HEK293 (cell line): Measurements from ENCODE around the gene FHAD1.

Source experiments
- CTCF ChIA-PET: fragments of 350-600 bp; formaldehyde crosslinking; extraction: SDS; loops from one replicate; lab custom pipeline; 2021; ENCODE audit warnings: antibody characterized with exemption; lab: Yijun Ruan, JAX
- POLR2A ChIA-PET: fragments of 300-600 bp; formaldehyde crosslinking; extraction: SDS; loops from one replicate; lab custom pipeline; 2020; ENCODE audit warnings: antibody characterized with exemption, inconsistent platforms; lab: Yijun Ruan, JAX
- H3K27ac ChIP-seq: fragments of 200-500 bp; sonication (Bioruptor generic); 2 replicates; pipeline ENCODE4 v1.5.1; 2014; ENCODE audit warnings: low read depth, low read length, control low read depth, inconsistent platforms; ENCODE audit errors: extremely low read depth
- H3K36me3 ChIP-seq, 2 experiments: fragments of 200-500 bp in 1 of 2; sonication (Bioruptor generic) in 1 of 2; 1 replicate in 1 of 2; 2 replicates in 1 of 2; pipeline ENCODE4 v1.5.1; 2014 to 2017; ENCODE audit warnings: inconsistent platforms in 2 of 2, low read length in 2 of 2; ENCODE audit not compliant: control insufficient read depth in 2 of 2, insufficient read depth in 1 of 2
- H3K4me1 ChIP-seq: fragments of 200-500 bp; sonication (Bioruptor generic); 2 replicates; pipeline ENCODE4 v1.5.1; 2014; ENCODE audit warnings: mild to moderate bottlenecking, low read length, inconsistent platforms; ENCODE audit not compliant: control insufficient read depth, insufficient read depth
- H3K4me3 ChIP-seq: 2 replicates; pipeline ENCODE4 v1.5.1; 2011; ENCODE audit warnings: low read depth, mild to moderate bottlenecking, control low read depth, low read length, moderate library complexity
- H3K9me3 ChIP-seq: fragments of 200-500 bp; sonication (Bioruptor generic); 2 replicates; pipeline ENCODE4 v1.5.1; 2014; ENCODE audit warnings: low read depth, low read length, inconsistent platforms; ENCODE audit not compliant: control insufficient read depth, insufficient read depth
- FEZF1 ChIP-seq: fragments of 450-650 bp; formaldehyde crosslinking; IDR thresholded peaks from 2 replicates; pipeline ENCODE4 v1.5.1; 2016; ENCODE audit warnings: missing biosample characterization, missing genetic modification characterization
- IKZF3 ChIP-seq: fragments of 450-650 bp; IDR thresholded peaks from 2 replicates; pipeline ENCODE4 v1.5.0; 2018; ENCODE audit warnings: missing biosample characterization, mild to moderate bottlenecking, missing genetic modification characterization, moderate library complexity
- KLF9 ChIP-seq: fragments of 450-650 bp; formaldehyde crosslinking; IDR thresholded peaks from 2 replicates; pipeline ENCODE4 v1.5.1; 2016; ENCODE audit warnings: missing biosample characterization, missing genetic modification characterization, low read depth
- YY2 ChIP-seq: fragments of 450-650 bp; formaldehyde crosslinking; IDR thresholded peaks from 2 replicates; pipeline ENCODE4 v1.5.1; 2016; ENCODE audit warnings: missing biosample characterization, missing genetic modification characterization
- ZNF175 ChIP-seq: fragments of 450-650 bp; formaldehyde crosslinking; IDR thresholded peaks from 2 replicates; pipeline ENCODE4 v1.5.1; 2016; ENCODE audit warnings: missing biosample characterization, missing genetic modification characterization
- ZNF2 ChIP-seq: fragments of 450-650 bp; formaldehyde crosslinking; IDR thresholded peaks from 2 replicates; pipeline ENCODE4 v1.5.1; 2016; ENCODE audit warnings: missing biosample characterization, missing genetic modification characterization
- ZNF302 ChIP-seq: fragments of 450-650 bp; formaldehyde crosslinking; IDR thresholded peaks from 2 replicates; pipeline ENCODE4 v1.5.1; 2016; ENCODE audit warnings: missing biosample characterization, missing genetic modification characterization, low read depth
- ZNF341 ChIP-seq: fragments of 450-650 bp; formaldehyde crosslinking; IDR thresholded peaks from 2 replicates; pipeline ENCODE4; 2016; ENCODE audit warnings: low read depth, missing biosample characterization, missing genetic modification characterization
- ZNF391 ChIP-seq: fragments of 450-650 bp; formaldehyde crosslinking; IDR thresholded peaks from 2 replicates; pipeline ENCODE4 v1.5.1; 2016; ENCODE audit warnings: low read depth, missing biosample characterization, missing genetic modification characterization, borderline replicate concordance
- ZNF785 ChIP-seq: fragments of 450-650 bp; formaldehyde crosslinking; IDR thresholded peaks from 2 replicates; pipeline ENCODE4 v1.5.1; 2016; ENCODE audit warnings: missing biosample characterization, missing genetic modification characterization
- ZSCAN30 ChIP-seq: fragments of 450-650 bp; IDR thresholded peaks from 2 replicates; pipeline ENCODE4 v1.5.1; 2018; ENCODE audit warnings: missing biosample characterization, mild to moderate bottlenecking, missing genetic modification characterization, moderate library complexity
- TF ChIP-seq, protein P1 (sequence below): fragments of 450-650 bp; formaldehyde crosslinking; IDR thresholded peaks from 2 replicates; pipeline ENCODE4 v1.5.1; 2016; ENCODE audit warnings: missing biosample characterization, missing genetic modification characterization
- TF ChIP-seq, protein P2 (sequence below): fragments of 450-650 bp; formaldehyde crosslinking; IDR thresholded peaks from 2 replicates; pipeline ENCODE4 v1.5.1; 2016; ENCODE audit warnings: missing biosample characterization, missing genetic modification characterization
- TF ChIP-seq, protein P3 (sequence below): fragments of 450-650 bp; formaldehyde crosslinking; IDR thresholded peaks from 2 replicates; pipeline ENCODE4 v1.5.0; 2017; ENCODE audit warnings: missing biosample characterization, missing genetic modification characterization, borderline replicate concordance
- TF ChIP-seq, protein P4 (sequence below): fragments of 450-650 bp; formaldehyde crosslinking; IDR thresholded peaks from 2 replicates; pipeline ENCODE4 v1.5.1; 2016; ENCODE audit warnings: missing biosample characterization, missing genetic modification characterization, borderline replicate concordance

The FHAD1 gene

GRCh38 chr1:15299179-15299578 is 52.2 kb downstream of the FHAD1 start:
- ChIA-PET POLR2A (interaction anchor here (0.7 kb wide), 1 partner anchor 151 kb away, joined by 5 read pairs; no protein-coding TSS in a partner anchor), CTCF (interaction anchor here (0.6 to 1.4 kb wide), 4 partner anchors 15 to 171 kb away, joined by 4 to 5 read pairs (median 4); no protein-coding TSS in a partner anchor)
- H3K4me1 ChIP-seq: no peaks in the 10 kb centered on the region
- no peaks in the 10 kb centered on the region for H3K9me3 ChIP-seq
- H3K27ac ChIP-seq: no peak overlapping the region
- H3K36me3 ChIP-seq: no peaks in the 10 kb centered on the region
- TF ChIP-seq, protein P1, sequence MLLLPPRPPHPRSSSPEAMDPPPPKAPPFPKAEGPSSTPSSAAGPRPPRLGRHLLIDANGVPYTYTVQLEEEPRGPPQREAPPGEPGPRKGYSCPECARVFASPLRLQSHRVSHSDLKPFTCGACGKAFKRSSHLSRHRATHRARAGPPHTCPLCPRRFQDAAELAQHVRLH: no peak
- TF ChIP-seq ZNF2 (tag by site-specific recombination) (no peak), YY2 (no peak), ZSCAN30 (tag by site-specific recombination) (no peak), ZNF175 (no peak), KLF9 (tag by site-specific recombination) (no peak), ZNF341 (no peak), ZNF302 (no peak), IKZF3 (no peak), FEZF1 (tag by site-specific recombination) (no peak), ZNF391 (tag by site-specific recombination) (no peak), ZNF785 (tag by site-specific recombination) (no peak)
- TF ChIP-seq, protein P2, sequence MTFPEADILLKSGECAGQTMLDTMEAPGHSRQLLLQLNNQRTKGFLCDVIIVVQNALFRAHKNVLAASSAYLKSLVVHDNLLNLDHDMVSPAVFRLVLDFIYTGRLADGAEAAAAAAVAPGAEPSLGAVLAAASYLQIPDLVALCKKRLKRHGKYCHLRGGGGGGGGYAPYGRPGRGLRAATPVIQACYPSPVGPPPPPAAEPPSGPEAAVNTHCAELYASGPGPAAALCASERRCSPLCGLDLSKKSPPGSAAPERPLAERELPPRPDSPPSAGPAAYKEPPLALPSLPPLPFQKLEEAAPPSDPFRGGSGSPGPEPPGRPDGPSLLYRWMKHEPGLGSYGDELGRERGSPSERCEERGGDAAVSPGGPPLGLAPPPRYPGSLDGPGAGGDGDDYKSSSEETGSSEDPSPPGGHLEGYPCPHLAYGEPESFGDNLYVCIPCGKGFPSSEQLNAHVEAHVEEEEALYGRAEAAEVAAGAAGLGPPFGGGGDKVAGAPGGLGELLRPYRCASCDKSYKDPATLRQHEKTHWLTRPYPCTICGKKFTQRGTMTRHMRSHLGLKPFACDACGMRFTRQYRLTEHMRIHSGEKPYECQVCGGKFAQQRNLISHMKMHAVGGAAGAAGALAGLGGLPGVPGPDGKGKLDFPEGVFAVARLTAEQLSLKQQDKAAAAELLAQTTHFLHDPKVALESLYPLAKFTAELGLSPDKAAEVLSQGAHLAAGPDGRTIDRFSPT (tag by site-specific recombination): no peak
- TF ChIP-seq, protein P3, sequence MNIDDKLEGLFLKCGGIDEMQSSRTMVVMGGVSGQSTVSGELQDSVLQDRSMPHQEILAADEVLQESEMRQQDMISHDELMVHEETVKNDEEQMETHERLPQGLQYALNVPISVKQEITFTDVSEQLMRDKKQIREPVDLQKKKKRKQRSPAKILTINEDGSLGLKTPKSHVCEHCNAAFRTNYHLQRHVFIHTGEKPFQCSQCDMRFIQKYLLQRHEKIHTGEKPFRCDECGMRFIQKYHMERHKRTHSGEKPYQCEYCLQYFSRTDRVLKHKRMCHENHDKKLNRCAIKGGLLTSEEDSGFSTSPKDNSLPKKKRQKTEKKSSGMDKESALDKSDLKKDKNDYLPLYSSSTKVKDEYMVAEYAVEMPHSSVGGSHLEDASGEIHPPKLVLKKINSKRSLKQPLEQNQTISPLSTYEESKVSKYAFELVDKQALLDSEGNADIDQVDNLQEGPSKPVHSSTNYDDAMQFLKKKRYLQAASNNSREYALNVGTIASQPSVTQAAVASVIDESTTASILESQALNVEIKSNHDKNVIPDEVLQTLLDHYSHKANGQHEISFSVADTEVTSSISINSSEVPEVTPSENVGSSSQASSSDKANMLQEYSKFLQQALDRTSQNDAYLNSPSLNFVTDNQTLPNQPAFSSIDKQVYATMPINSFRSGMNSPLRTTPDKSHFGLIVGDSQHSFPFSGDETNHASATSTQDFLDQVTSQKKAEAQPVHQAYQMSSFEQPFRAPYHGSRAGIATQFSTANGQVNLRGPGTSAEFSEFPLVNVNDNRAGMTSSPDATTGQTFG (tag by site-specific recombination): no peak
- TF ChIP-seq, protein P4, sequence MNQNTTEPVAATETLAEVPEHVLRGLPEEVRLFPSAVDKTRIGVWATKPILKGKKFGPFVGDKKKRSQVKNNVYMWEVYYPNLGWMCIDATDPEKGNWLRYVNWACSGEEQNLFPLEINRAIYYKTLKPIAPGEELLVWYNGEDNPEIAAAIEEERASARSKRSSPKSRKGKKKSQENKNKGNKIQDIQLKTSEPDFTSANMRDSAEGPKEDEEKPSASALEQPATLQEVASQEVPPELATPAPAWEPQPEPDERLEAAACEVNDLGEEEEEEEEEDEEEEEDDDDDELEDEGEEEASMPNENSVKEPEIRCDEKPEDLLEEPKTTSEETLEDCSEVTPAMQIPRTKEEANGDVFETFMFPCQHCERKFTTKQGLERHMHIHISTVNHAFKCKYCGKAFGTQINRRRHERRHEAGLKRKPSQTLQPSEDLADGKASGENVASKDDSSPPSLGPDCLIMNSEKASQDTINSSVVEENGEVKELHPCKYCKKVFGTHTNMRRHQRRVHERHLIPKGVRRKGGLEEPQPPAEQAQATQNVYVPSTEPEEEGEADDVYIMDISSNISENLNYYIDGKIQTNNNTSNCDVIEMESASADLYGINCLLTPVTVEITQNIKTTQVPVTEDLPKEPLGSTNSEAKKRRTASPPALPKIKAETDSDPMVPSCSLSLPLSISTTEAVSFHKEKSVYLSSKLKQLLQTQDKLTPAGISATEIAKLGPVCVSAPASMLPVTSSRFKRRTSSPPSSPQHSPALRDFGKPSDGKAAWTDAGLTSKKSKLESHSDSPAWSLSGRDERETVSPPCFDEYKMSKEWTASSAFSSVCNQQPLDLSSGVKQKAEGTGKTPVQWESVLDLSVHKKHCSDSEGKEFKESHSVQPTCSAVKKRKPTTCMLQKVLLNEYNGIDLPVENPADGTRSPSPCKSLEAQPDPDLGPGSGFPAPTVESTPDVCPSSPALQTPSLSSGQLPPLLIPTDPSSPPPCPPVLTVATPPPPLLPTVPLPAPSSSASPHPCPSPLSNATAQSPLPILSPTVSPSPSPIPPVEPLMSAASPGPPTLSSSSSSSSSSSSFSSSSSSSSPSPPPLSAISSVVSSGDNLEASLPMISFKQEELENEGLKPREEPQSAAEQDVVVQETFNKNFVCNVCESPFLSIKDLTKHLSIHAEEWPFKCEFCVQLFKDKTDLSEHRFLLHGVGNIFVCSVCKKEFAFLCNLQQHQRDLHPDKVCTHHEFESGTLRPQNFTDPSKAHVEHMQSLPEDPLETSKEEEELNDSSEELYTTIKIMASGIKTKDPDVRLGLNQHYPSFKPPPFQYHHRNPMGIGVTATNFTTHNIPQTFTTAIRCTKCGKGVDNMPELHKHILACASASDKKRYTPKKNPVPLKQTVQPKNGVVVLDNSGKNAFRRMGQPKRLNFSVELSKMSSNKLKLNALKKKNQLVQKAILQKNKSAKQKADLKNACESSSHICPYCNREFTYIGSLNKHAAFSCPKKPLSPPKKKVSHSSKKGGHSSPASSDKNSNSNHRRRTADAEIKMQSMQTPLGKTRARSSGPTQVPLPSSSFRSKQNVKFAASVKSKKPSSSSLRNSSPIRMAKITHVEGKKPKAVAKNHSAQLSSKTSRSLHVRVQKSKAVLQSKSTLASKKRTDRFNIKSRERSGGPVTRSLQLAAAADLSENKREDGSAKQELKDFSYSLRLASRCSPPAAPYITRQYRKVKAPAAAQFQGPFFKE (tag by site-specific recombination): no peak
- TF ChIP-seq, all 188 proteins: peak for 0
- H3K4me3 ChIP-seq: no peak overlapping the region
